ENCODE results near the gene FUT2. TPM values are rescaled to one million over a fixed set of nuclear protein-coding genes. Genes with fewer than 3 reads are reported as not detected.

FUT2 gene
- total and polyA plus RNA-seq, 10 of the 15 experiments (the other 5 are each of a cell fraction or from before 2014, with no cell fraction given) = 0.02 to 0.13 (median 0.07) TPM; not detected in 7

DNA sequence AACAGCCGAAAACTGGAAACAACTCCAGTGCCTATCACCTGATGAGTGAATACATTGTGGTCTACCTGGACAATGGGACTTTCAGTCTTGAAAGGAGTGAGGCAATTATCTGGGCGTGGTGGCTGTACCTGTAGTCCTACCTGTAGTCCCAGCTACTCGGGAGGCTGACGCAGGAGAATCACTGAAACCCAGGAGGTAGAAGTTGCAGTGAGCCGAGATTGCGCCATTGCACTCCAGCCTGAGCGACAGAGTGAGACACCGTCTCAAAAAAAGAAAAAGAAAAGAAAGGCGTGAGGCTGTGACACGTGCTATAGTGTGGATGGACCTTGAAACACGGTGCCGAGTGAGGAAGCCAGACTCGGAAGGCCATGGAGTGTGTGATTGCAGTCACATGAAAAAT lies 18.9 kb upstream of the FUT2 start:
- no TSS peak for BruUV-seq (replicated peaks)
- Histone ChIP-seq H3K79me2 (ENCODE audit: control insufficient read depth, insufficient read depth, low read length) (no peaks in the 10 kb centered on the region), H3K27me3 (replicated peaks in 1 of 2; ENCODE audit: control insufficient read depth in 2 of 2, insufficient read depth in 2 of 2, low read length in 1 of 2) (peaks cover 0 to 2% of the 10 kb centered on the region in 2 experiments; a peak in 2 of 4 replicates), H3K36me3 (ENCODE audit: control insufficient read depth in 2 of 2, insufficient read depth in 2 of 2, low read length in 1 of 2) (no peaks in the 10 kb centered on the region), H3K4me1 (ENCODE audit: control insufficient read depth, insufficient read depth, low read length) (peaks cover 3% of the 10 kb centered on the region; the same call in 1 of the 2 replicates), H3K9me3 (replicated peaks; ENCODE audit: control insufficient read depth, insufficient read depth, low read length) (no peaks in the 10 kb centered on the region), H3K4me2 (ENCODE audit: control insufficient read depth, insufficient read depth) (no peak overlapping the region), H3K4me3 (no peak overlapping the region), H2AFZ (ENCODE audit: control insufficient read depth, low read depth, low read length) (no peak overlapping the region), H4K20me1 (ENCODE audit: control insufficient read depth, insufficient read depth) (no peaks in the 10 kb centered on the region), H3K27ac (ENCODE audit: control insufficient read depth, insufficient read depth) (no peak overlapping the region), H3K9ac (ENCODE audit: control insufficient read depth, insufficient read depth, low read length) (no peak overlapping the region)
- DNase-seq (ENCODE audit: low read depth, low spot score) = no peak
- no peak for FAIRE-seq
- TF ChIP-seq KDM1A (IDR thresholded peaks at IDR 0.05; ENCODE audit: borderline replicate concordance) (no peak), CBX3 (IDR thresholded peaks at IDR 0.05; ENCODE audit: borderline replicate concordance, low read depth) (no peak), ZNF217 (IDR thresholded peaks at IDR 0.05) (no peak), DPF2 (IDR thresholded peaks at IDR 0.05) (no peak), POU2F2 (IDR thresholded peaks at IDR 0.05; ENCODE audit: borderline replicate concordance, low read depth, low read length) (no peak), EGR1 (IDR thresholded peaks at IDR 0.05; ENCODE audit: borderline replicate concordance in 1 of 2, low read depth in 2 of 2, low read length in 2 of 2) (no peak), PML (IDR thresholded peaks at IDR 0.05; ENCODE audit: low read length) (no peak), IKZF1 (conservative IDR thresholded peaks at IDR 0.05) (no peak), ZNF384 (IDR thresholded peaks at IDR 0.05; ENCODE audit: borderline replicate concordance, low read depth, low read length) (no peak), ZNF622 (IDR thresholded peaks at IDR 0.05) (no peak), ATF7 (IDR thresholded peaks at IDR 0.05; ENCODE audit: low read depth) (no peak), RAD21 (IDR thresholded peaks at IDR 0.05; ENCODE audit: insufficient read depth, low read depth, low read length) (no peak)
- TF ChIP-seq, protein P1, sequence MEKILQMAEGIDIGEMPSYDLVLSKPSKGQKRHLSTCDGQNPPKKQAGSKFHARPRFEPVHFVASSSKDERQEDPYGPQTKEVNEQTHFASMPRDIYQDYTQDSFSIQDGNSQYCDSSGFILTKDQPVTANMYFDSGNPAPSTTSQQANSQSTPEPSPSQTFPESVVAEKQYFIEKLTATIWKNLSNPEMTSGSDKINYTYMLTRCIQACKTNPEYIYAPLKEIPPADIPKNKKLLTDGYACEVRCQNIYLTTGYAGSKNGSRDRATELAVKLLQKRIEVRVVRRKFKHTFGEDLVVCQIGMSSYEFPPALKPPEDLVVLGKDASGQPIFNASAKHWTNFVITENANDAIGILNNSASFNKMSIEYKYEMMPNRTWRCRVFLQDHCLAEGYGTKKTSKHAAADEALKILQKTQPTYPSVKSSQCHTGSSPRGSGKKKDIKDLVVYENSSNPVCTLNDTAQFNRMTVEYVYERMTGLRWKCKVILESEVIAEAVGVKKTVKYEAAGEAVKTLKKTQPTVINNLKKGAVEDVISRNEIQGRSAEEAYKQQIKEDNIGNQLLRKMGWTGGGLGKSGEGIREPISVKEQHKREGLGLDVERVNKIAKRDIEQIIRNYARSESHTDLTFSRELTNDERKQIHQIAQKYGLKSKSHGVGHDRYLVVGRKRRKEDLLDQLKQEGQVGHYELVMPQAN (conservative IDR thresholded peaks at IDR 0.05) = no peak
- TF ChIP-seq, protein P2, sequence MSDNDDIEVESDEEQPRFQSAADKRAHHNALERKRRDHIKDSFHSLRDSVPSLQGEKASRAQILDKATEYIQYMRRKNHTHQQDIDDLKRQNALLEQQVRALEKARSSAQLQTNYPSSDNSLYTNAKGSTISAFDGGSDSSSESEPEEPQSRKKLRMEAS (IDR thresholded peaks at IDR 0.05; ENCODE audit: low read depth, low read length) = no peak
- TF ChIP-seq, protein P3, sequence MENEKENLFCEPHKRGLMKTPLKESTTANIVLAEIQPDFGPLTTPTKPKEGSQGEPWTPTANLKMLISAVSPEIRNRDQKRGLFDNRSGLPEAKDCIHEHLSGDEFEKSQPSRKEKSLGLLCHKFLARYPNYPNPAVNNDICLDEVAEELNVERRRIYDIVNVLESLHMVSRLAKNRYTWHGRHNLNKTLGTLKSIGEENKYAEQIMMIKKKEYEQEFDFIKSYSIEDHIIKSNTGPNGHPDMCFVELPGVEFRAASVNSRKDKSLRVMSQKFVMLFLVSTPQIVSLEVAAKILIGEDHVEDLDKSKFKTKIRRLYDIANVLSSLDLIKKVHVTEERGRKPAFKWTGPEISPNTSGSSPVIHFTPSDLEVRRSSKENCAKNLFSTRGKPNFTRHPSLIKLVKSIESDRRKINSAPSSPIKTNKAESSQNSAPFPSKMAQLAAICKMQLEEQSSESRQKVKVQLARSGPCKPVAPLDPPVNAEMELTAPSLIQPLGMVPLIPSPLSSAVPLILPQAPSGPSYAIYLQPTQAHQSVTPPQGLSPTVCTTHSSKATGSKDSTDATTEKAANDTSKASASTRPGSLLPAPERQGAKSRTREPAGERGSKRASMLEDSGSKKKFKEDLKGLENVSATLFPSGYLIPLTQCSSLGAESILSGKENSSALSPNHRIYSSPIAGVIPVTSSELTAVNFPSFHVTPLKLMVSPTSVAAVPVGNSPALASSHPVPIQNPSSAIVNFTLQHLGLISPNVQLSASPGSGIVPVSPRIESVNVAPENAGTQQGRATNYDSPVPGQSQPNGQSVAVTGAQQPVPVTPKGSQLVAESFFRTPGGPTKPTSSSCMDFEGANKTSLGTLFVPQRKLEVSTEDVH (IDR thresholded peaks at IDR 0.05; ENCODE audit: low read depth, partially characterized antibody) = no peak
- TF ChIP-seq, protein P4, sequence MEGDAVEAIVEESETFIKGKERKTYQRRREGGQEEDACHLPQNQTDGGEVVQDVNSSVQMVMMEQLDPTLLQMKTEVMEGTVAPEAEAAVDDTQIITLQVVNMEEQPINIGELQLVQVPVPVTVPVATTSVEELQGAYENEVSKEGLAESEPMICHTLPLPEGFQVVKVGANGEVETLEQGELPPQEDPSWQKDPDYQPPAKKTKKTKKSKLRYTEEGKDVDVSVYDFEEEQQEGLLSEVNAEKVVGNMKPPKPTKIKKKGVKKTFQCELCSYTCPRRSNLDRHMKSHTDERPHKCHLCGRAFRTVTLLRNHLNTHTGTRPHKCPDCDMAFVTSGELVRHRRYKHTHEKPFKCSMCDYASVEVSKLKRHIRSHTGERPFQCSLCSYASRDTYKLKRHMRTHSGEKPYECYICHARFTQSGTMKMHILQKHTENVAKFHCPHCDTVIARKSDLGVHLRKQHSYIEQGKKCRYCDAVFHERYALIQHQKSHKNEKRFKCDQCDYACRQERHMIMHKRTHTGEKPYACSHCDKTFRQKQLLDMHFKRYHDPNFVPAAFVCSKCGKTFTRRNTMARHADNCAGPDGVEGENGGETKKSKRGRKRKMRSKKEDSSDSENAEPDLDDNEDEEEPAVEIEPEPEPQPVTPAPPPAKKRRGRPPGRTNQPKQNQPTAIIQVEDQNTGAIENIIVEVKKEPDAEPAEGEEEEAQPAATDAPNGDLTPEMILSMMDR (IDR thresholded peaks at IDR 0.05 in 2 of 3, conservative IDR thresholded peaks at IDR 0.05 in 1 of 3; ENCODE audit: control insufficient read depth in 2 of 3, extremely low read depth in 1 of 3, insufficient read depth in 1 of 3, low read depth in 3 of 3, low read length in 3 of 3) = no peak
- no peak for ATAC-seq
- ChIA-PET RAD21 (ENCODE audit: unreplicated experiment) (interaction anchor here (1.5 kb wide), 1 partner anchor 294 kb away, joined by 3 read pairs; no protein-coding TSS in a partner anchor), POLR2A (interaction anchor here (1.4 kb wide), 1 partner anchor 36 kb away, joined by 3 read pairs; no protein-coding TSS in a partner anchor), SMC1A (ENCODE audit: uncharacterized antibody, unreplicated experiment) (interaction anchor here (1.3 kb wide), 1 partner anchor 106 kb away, joined by 3 read pairs; no protein-coding TSS in a partner anchor), CTCF (interaction anchor here (0.7 to 2.6 kb wide), 4 partner anchors 31 to 166 kb away, joined by 3 to 11 read pairs (median 4); partner anchors contain the start of gene CA11)
- in situ Hi-C loops (cut with MboI) (no loop called here), intact Hi-C loops (cut with micrococcal nuclease; ENCODE audit: unreplicated experiment) (no loop called here)
- 67% methylated on average over 13 of the region's 13 CpGs for WGBS (ENCODE audit: insufficient coverage, insufficient replicate concordance, low lambda C conversion rate, missing lambda C conversion rate)

Measured in GM12878 (cell line).